Measurements from ENCODE around the gene OBSCN.

DNA sequence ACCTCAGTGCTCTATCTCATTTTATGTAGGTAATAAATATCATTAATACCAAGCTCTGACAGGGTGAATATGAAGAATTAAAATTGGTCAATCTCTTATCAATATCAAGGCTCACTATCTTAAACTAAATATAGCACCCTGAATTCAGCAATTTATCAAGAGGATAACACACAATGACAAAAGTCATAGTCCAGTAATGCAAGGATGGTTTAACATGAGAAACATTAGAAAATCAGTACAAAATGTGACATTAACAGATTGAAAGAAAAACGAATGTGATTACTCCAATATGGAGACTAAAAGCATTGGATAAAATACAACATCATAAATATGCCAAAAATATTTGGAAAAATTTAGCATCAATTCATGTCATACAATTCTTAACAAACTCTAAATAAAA is 53.9 kb downstream of the OBSCN start:
- TF ChIP-seq CTCF (CRISPR knock-in tag; IDR thresholded peaks at IDR 0.05) (no peak), MTA1 (CRISPR knock-in tag; IDR thresholded peaks at IDR 0.05; ENCODE audit: borderline replicate concordance) (no peak), SRF (IDR thresholded peaks at IDR 0.05; ENCODE audit: low read depth, low read length) (no peak), ZNF335 (CRISPR knock-in tag; IDR thresholded peaks at IDR 0.05) (no peak), RFX5 (IDR thresholded peaks at IDR 0.05; ENCODE audit: low read depth, low read length) (no peak), EP300 (IDR thresholded peaks at IDR 0.05; ENCODE audit: low read depth in 2 of 2, low read length in 2 of 2) (no peak), EP300 (CRISPR knock-in tag; IDR thresholded peaks at IDR 0.05; ENCODE audit: borderline replicate concordance) (no peak), MATR3 (CRISPR knock-in tag; IDR thresholded peaks at IDR 0.05) (no peak), MAZ (IDR thresholded peaks at IDR 0.05; ENCODE audit: borderline replicate concordance, low read depth, low read length) (no peak), MAZ (CRISPR knock-in tag; IDR thresholded peaks at IDR 0.05; ENCODE audit: low read depth) (no peak), ZNF280D (CRISPR knock-in tag; IDR thresholded peaks at IDR 0.05) (no peak)
- TF ChIP-seq, protein P1, sequence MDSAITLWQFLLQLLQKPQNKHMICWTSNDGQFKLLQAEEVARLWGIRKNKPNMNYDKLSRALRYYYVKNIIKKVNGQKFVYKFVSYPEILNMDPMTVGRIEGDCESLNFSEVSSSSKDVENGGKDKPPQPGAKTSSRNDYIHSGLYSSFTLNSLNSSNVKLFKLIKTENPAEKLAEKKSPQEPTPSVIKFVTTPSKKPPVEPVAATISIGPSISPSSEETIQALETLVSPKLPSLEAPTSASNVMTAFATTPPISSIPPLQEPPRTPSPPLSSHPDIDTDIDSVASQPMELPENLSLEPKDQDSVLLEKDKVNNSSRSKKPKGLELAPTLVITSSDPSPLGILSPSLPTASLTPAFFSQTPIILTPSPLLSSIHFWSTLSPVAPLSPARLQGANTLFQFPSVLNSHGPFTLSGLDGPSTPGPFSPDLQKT (CRISPR knock-in tag; IDR thresholded peaks at IDR 0.05; ENCODE audit: borderline replicate concordance): no peak
